NOMO-1 treated with DMSO at 0.1 percent for 48 hours (cell line): ENCODE results near the gene PLCL1.
A peak's percentile ranks its signal among the peaks of the same experiment; 100 is the strongest.

Source experiments
- DNase-seq: peaks from one replicate; lab custom pipeline; 2025; ENCODE audit not compliant: unreplicated experiment; lab: John Stamatoyannopoulos, UW

PLCL1 gene

DNA sequence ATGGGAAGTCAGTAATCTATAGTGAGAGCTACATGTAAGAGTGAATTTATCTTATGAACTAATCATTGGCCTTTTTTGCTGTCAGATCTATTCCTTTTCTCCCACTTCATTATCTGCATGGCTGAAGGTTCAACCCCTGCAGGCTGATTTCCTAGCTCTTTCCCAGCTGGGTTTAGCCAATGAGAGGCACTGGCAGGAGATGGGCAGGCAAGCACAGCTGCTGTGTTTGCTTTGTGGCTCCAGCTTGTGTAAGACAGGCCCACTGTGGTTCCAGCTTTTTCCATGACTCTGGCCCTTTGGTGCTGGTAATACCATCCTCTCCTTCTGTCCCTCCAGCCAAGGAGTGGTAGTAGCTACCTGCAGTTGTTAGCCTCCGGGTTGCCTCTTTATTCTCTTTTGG, 248.8 kb downstream of the PLCL1 start:
- DNase-seq: no peak

DNA sequence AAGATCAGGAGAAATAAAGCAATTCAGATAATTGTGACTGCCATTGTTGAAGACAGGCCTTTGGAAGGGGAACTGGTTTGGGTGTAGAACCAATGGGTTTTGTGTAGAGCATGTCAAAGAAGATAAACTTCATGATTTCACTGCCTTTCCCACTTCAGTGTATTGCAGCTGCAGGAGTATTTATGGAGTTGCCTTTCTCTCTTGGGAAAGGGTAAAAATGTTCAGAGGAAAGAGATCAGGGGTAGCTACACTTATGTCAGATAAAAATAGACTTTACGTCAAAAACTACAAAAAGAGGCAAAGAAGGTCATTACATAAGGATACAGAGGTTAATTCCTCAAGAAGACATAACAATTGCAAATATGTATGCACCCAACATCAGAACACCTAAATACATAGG, 249.4 kb downstream of the PLCL1 start:
- DNase-seq: no peak

DNA sequence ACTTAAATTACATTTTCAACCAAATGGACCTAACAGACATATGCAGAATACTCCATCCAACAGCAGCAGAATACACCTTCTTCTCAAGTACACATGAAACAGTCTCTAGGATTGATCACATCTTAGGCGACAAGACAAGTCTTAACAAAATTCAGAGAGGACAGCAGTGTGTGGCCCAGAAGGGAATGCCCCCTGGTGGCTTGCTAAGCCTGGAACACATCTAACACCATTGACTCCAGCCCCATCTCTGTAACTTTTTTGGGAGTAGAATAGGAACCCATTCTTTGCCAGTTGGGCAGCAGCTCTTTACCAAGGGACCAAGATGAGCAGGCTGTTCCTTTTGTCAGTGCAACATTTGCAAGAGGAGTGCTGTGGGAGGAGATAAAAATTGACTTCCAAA, 249.9 kb downstream of the PLCL1 start:
- no peak for DNase-seq

DNA sequence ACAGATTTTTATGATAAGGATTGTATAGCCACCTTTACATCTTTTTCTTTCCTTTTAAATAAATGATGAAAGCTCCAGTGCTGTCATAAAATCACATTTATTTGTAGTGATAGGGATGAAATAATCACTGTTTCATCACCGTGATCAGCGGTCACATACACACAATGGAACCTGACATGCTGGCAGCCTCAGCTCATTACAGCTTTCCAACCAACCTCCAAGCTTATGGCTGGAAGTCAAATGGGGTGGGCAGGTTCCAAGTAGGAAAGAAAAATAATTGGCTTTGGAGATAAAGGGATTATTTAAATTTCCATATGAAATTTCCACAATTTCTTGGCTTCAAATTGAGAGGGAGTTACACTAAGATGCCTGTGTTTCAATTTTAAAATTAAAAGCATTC, 251.3 kb downstream of the PLCL1 start:
- DNase-seq: no peak

DNA sequence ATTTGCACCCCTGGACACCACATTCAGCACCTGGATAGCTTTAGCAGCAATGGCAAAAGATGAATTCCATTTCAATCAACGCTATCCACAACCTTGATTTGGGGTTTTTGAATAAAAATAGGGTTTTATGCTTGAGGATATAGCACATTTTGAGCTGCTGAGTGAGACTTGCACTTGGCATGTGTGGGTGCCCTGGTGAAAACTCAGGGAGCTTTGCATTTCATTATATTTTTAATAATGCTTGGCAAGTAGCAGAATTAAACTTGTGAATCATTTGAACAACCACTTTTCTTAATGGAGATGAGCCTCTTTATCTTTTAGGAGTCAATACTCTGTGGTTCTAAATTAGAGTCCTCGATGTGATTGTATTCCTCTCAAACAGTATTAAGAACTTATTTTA, 252.4 kb downstream of the PLCL1 start:
- DNase-seq: no peak

DNA sequence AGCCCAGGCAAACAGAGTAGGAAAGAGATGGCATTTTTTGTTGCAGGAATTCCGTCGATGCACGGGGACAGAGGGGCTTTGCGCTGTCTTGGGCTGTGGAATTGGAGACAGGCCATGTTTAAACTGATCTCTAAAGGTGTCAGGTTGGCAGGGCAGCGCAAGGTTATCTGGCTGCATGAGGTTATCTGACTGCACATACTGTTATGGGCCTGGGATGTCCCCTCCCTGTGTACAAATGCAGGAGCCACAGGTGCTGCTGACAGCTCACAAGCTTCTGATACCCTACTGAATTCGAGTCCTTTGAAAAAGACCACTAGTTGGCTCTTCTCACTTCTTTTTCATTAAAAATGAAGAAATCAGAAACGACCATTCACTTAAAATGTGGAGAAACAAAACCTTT, 255.4 kb downstream of the PLCL1 start:
- DNase-seq: no peak

DNA sequence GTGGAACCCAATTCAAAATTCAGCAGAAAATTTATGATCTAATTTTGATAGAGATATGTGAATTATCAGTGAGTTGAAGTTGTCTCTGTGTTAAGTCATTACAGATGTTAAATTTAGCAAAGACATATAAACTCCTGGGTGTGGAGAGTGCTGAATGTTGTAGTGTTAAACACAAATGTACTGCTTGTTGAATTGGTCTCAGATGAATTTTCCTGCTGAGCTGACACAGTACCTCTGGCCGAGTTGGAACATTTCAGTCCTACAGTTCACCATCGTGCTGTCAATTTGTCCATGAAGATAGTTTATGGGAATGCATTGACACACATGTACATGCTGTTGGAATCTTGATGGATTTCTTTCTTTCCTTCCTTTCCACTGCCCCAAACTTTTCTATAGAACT, 255.9 kb downstream of the PLCL1 start:
- DNase-seq: no peak

DNA sequence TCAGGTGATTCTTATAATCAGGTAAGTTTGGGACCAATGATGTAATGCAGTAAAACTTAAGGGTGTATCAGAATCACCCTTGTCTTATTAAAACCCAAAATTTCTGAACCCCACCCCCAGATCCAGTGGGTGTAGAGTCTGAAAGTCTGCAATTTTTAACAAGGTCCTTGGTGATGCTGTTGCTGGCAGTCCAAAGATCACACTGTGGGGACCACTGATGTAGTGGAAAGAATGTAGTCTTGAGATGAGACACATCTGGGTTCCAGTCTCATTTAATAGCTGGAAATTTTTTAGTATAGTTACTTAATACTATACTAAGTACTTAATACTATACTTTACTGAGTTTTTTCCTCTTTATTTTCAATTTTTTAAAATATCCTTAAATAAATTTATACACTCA, 258.4 kb downstream of the PLCL1 start:
- no peak for DNase-seq

DNA sequence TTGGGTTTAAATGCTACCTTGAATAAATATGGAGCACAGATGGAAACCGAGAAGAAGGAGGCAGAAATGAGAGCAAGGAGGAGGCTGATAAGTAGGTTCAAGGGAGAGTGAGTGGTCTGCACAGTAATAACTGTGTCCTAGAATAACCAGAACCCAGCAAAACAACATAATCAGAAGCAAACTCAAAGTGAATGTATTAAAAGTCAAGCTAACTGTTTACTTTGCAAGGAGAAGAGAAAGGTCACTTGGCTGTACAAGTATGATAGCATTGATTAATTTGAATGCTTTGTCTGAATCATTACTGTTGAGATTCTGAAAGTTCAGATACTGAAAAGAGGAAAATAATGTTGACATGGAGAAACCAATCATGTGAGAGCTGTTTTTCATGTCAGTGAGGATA, 258.8 kb downstream of the PLCL1 start:
- DNase-seq: no peak

DNA sequence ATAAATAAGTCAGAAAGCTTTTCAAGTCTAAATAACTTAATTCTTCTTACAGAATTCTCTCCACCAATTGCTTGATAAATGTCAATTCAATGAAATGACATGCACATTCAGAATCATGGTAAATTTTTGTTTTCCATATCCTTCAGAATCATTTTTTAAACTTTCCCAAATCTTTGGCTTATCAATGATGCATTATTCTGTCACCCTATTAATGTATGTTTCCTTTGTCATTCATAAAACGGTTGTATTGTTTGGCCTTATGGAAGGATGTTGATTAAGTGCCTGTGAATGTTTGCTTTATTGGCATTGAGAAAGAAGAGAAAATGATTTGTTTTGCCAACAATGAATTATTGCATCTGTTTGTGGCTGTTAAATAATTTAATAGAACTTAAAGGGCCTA, 260.9 kb downstream of the PLCL1 start:
- DNase-seq: no peak

DNA sequence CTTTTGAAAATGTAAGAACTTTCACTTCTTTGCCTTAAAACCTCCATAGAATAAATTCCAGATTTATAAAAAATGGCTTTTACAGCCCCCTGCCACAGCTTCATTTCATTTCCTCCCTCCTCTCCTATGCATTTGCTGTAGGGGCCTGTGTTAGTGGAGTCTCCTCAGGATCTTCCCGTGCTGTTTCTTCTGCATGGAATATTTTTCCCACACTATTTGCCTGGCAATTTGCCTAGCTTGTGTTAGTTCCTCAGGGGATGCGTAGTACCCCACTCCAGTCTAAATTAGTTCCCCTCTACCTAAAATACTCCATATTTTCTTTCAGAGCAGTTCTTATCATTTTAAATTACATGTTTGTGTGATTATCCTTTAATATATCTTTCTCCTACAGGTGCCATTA, 262.2 kb downstream of the PLCL1 start:
- no peak for DNase-seq

DNA sequence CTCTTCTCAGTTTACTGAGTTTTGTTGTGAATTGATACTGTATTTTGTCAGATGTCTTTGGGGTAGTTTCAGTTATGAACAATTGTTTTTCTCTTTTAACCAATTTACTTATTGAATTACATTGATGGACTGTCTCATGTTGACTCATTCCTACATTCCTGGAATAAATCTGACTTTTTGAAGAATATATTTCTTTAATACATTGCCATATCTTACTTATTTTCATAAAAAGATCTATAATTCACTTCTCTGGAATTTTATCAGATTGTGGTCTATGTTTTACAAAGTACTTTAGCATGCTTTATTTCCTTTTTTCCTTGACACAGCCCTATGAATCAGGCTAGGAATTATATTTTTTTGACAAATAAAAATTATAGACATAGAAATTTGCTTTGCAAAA, 268.3 kb downstream of the PLCL1 start:
- DNase-seq: no peak

DNA sequence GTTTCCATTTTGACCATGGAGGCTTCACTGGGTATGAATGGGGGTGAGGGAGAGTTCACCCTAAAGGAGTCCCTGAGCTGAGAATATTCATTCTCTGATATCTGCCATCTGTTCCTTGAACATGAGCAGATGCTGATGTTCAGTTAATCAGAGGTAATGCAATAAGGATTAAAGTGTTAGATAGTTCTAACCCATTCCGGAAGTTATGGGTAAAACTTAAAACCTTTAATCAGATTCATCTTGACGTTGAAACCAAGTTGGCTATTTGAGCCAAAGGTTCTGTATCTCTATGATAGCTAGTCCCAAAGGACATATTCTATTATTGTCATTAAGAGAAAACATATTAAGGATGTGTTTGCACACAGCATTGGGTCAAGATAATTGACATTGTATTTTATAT, 268.9 kb downstream of the PLCL1 start:
- no peak for DNase-seq

DNA sequence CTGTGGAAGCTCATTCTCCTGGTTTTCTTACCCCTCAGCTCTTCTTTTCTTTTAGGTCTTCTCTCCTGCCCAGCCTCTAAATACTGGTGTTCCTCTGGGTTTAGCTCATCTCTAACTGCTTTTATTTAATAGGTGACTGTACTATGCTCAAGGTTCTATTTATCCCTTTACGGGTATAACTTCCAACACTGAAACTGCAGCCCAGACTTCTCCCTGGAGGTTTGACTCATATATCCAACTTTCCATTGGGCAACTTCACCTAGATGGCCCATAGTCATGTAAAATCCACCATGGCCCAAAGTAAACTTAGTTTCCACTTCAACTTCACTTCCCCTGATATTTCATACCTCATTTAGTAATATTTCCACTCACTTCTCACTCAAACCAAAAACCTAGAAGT, 273.1 kb downstream of the PLCL1 start:
- DNase-seq: no peak

DNA sequence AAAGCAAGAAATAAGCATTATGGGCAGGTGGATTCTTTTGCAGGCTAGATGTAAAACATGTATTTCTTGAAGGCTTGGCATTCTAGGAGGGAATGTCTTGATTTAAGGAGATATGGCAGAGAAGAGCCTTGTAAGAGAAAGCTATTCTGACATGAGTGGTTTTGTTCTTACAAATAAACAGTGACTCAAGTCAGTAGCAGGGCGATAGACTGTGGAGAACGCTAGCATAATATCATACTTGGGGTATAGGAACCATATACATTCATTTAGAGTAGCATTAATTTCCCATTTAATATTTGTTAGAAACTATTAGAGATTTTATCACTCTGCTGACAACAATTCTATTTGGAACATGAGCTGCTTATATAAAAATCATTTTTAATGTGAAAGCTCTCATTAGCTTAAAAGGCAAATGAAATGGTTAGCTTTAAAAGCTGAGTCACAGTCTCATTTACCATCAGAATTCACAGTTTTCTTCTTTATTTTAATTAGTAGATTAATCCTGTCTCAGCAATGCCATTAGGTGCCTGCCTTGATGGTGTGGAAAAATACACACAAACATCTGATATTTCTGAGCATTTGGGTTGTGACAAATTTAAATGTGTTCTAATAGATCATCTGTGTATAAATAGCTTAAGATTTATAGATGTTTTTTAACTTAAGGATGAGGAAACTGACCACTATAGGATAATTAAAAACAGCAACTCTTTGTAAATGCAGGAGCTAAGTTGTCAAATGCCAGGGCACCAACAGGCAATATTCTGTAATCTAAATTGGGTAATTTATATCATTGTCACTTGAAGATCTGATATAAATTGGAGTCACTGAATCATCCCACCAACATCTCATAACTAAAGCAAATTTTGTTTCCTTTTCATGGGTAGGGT, 276.7 kb downstream of the PLCL1 start:
- DNase-seq: no peak

DNA sequence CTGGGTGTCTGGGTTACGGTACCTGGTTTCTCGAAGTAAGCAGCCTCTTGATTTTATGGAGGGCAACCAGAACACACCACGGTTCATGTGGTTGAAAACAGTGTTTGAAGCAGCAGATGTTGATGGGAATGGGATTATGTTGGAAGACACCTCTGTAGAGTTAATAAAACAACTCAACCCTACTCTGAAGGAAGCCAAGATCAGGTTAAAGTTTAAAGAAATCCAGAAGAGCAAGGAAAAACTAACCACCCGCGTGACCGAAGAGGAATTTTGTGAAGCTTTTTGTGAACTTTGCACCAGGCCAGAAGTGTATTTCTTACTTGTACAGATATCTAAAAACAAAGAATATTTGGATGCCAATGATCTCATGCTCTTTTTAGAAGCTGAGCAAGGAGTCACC, 279.8 kb downstream of the PLCL1 start:
- no peak for DNase-seq

DNA sequence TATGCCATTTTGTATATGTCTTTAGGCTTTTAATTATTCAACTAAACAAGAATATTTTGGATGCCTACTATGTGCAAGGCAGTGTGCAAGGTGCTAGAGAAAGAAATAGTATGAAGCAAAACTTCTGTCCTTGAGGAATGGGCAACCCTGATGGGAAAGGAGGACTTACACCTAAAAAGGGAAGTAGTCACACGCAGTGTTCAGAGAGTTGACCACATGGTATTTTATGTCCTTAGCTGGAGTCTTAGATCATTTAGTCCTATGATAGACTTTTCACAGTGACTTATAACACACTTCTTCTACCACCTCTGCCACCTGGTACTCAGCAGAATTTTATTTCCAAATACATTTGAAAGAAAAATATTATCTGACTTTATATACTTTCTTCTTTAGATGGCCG, 291.6 kb downstream of the PLCL1 start:
- peak; percentile 37 for DNase-seq

DNA sequence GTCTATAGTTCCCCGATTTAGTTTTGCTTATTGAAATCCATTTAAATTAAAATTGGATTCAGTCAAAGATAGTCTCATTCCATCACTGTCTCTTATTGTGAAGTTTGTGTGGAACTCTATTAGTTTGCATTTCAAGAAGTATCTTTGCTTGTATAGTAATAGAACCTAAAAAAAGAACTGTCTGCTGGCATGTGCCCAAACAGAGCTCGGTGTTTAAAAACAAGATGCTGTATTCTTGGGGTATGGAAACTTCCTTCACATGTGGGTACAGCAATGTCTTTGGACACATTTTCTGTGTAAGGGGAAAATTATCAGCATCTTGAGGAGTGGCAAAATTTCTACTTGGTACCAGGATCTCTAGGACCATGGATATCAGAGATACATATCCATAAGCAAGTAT, 292.6 kb downstream of the PLCL1 start:
- DNase-seq: no peak

DNA sequence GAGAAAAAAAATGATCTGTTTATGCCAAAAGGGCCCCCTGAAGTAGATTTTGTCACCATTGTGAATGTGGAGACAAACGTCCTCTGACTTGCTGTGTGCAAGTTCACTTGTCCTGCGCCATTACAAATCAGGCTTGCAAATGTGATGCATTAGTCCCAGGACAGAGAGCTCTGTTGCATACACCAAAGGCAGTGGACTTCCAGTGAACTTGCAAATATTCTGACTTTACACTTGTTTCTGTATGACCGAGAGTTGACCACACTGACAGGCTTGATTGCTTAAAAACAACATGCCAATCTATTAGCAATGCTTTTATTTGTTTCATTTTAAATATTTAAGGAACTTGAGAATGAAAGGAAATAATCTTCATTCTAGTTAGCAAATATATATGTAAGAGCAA, 293.2 kb downstream of the PLCL1 start:
- DNase-seq: no peak

DNA sequence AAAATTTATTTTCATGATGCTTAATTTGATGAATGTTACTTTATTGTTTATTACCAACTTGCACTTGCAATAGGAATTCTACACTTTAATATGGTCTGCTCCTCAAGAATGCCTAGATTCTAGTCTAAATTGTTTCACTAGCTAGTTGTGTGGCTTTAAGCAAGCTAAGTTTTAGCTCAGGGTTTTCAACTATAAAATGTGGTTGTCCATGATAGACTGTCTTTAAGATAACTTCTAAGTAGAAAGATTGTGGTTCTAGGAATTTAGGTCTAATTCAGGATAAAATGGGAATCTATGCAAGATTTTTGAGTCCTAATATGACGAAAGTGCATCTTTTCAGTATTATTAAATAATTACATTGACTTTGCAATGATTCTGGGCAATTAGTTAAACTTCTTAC, 294.0 kb downstream of the PLCL1 start:
- DNase-seq: no peak

DNA sequence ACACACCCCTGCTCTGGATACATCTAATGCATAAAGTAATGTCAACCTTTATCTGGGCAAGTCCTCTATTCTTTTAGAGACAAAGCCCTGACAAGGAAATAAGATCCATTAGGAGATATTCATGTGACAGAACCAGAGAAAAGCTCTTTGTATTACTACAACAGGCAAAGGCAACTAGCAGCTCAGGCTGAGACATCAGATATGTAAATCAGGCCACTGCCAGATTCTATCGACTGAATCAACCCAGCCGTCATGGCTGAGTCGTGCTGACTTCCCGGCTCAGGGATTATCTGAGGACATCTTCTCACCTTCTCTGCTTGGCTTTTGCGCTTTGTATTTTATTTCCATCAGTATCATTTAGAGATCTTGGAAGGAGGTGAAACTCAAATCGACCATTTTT, 294.5 kb downstream of the PLCL1 start:
- no peak for DNase-seq

DNA sequence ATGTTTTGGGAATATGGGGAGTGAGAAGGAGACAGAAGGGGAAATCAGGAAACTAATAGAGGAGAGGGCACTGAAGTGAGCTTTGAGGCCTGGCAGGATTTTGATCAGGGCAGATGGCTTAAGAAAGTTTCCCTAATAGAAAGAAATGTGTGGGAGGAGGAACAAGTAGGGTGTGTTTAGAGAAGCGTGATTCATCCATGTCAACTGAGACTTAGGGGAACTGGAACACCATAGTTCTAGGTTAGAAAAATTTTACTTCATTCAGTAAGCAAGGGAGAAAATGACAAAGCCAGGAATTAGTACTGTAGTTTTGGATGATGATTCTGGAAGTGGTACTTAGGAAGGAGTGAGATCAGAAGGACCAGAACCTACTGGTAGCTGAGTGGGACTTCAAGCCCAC, 296.0 kb downstream of the PLCL1 start:
- no peak for DNase-seq

DNA sequence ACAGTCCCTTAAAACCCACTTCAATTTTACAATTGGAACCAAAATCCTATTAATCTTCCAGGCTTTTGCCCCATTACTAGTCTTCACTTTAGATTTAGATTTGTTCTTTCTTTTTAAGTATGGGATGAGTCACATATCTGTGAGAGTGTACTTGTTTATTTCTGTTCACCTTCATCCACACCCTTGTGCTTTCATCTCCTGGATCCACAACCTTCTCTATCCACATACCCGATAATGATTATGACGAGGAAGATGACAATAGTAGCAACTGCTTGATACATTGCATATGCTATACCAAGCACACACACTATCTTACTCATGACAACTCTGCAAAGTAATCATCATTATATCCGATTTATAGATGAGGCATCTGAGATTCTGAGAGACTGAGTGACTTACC, 297.3 kb downstream of the PLCL1 start:
- DNase-seq: no peak
